Heart right ventricle (tissue), 16 donors: Measurements from ENCODE around the gene ERGIC1. TPM values are rescaled to one million over a fixed set of nuclear protein-coding genes. Genes with fewer than 3 reads are reported as not detected.
A peak's percentile ranks its signal among the peaks of the same experiment; 100 is the strongest.

ENCODE experiments used
- ATAC-seq, 8 donors: fragments of 200-7000 bp; cut with Tn5 transposase; one replicate each; pipeline ENCODE4 v1.9.1; 2020; ENCODE audit warnings: mild to moderate bottlenecking in 8 of 8, moderate library complexity in 8 of 8, moderate number of reproducible peaks in 1 of 8
- DNase-seq, 2 donors: peaks; one replicate each; pipeline ENCODE4 v3.0.0-alpha.2; 2020
- H3K27ac ChIP-seq, 10 donors: fragments of 200-600 bp; sonication (generic) in 2 of 10; one replicate each; pipeline versions ENCODE4 v1.5.0 to v1.8.0; 2020 to 2022; ENCODE audit warnings: mild to moderate bottlenecking in 3 of 10
- H3K27me3 ChIP-seq, 7 donors: fragments of 200-600 bp; one replicate each; pipeline ENCODE4 v1.8.0; 2021 to 2022; ENCODE audit warnings: mild to moderate bottlenecking in 2 of 7
- H3K36me3 ChIP-seq, 9 donors: fragments of 200-600 bp; sonication (generic) in 1 of 9; one replicate each; pipeline versions ENCODE4 v1.5.0 to v1.8.0; 2020 to 2022; ENCODE audit warnings: mild to moderate bottlenecking in 2 of 9
- H3K4me1 ChIP-seq, 9 donors: fragments of 200-600 bp; sonication (generic) in 1 of 9; one replicate each; pipeline versions ENCODE4 v1.5.0 to v1.8.0; 2020 to 2022; ENCODE audit warnings: mild to moderate bottlenecking in 4 of 9
- H3K4me3 ChIP-seq, 10 donors: fragments of 200-600 bp; sonication (generic) in 2 of 10; one replicate each; pipeline versions ENCODE4 v1.5.0 to v1.8.0; 2020 to 2022; ENCODE audit warnings: mild to moderate bottlenecking in 7 of 10, moderate library complexity in 2 of 10
- H3K9me3 ChIP-seq, 11 donors: fragments of 200-600 bp in 10 of 11; sonication (generic) in 2 of 11; one replicate each; pipeline versions ENCODE4 v1.5.0 to v1.8.0; 2013 to 2022; ENCODE audit warnings: mild to moderate bottlenecking in 2 of 11, control low read depth in 1 of 11, moderate library complexity in 1 of 11
- CTCF ChIP-seq, 9 donors: fragments of 200-600 bp; sonication (generic) in 2 of 9; IDR thresholded peaks; one replicate each; pipeline versions ENCODE4 v1.5.0 to v1.8.0; 2021 to 2022; ENCODE audit warnings: antibody characterized with exemption in 9 of 9, mild to moderate bottlenecking in 5 of 9, moderate library complexity in 1 of 9
- WGBS, 2 donors: extraction: QIAGEN DNeasy Blood & Tissue Kit; methylation state at CpG; one replicate each; pipeline ENCODE4 v1.1.7; 2013; ENCODE audit warnings: inconsistent platforms in 1 of 2; 5-methylcytosine and 5-hydroxymethylcytosine counted together
- intact Hi-C, 10 donors: fragments of 100-400 bp; cut with DNase I; formaldehyde crosslinking; loops; one replicate each; pipeline versions ENCODE4 v1.11.1 to v1.14.2; 2022
- polyA plus RNA-seq, 2 donors: library from polyadenylated mRNA; stranded (reverse); fragments of 200-250 nt; gene quantifications; one replicate each; pipeline ENCODE4 v1.2.3, GENCODE V29; 2013
- total RNA-seq, 10 donors: library from RNA; stranded (reverse); fragmentation: NEBNext Ultra II Directional in 3 of 10; extraction: Animal tissue kit (Norgen Biotek cat#: 25700) in 3 of 10; gene quantifications; one replicate each; pipeline versions ENCODE4 v1.2.1 to v1.2.4, GENCODE V29; 2021 to 2023
- donor health status: Arrhythmogenic right ventricular cardiomyopathy.
- donor health status: ischemic (EF 13 %, LVEDD 7.1; RV severe dilation, severe dysfunction).
- donor health status: healthy with polysubstance abuse.
- donor health status: DM: no; HTN: yes; CAD: no.
- donor health status: DM: no; HTN: no; CAD: no.
- donor health status: ischemic (EF 25% LVEDD 6.9; RV normal size, moderate dysfunction).
- donor health status: ischemic (EF 25% LVEDD 5.7; RV mildly dilated, moderate dysfunction).
- donor health status: healthy.
- donor health status: DM: yes; HTN: yes; CAD: no.
- donor health status: Ischemic cardiomyopathy.
- donor health status: ischemic (EF 35%, LVEDD 5.7; RV mildly dilated, moderate dysfunction).
- donor health status: nonischemic (EF 11% LVEDD 7.7; RV severe dilation, severe dysfunction).
- donor health status: DM: yes; HTN: yes; CAD: no.
- donor health status: PGD.
- donor health status: ischemic (EF 29% LVEDD 5.4; RV normal size, mild dysfunction).
- donor health status: nonischemic (EF 23%, LVEDD 6.1; RV moderate dilation, normal function).

ERGIC1 gene
- total and polyA plus RNA-seq, 12 donors: 48.0 to 91.9 (median 72.5) TPM

- no peaks in the 10 kb centered on the region for H3K9me3 ChIP-seq
- intact Hi-C loops: loop anchor here in 2 of 10 donors (5.0 to 10.0 kb wide), 2 partner anchors 312 to 315 kb away; no protein-coding TSS in a partner anchor
- DNase-seq: no peak
Measured at GRCh38 chr5:172969921-172970320, 135.9 kb downstream of the ERGIC1 start.

GRCh38 chr5:172971482-172971881 lies 137.4 kb downstream of the ERGIC1 start:
- H3K4me3 ChIP-seq: no peak overlapping the region
- H3K36me3 ChIP-seq: peaks cover 0 to 34% (median 8%) of the 10 kb centered on the region in 9 donors
- H3K9me3 ChIP-seq: no peaks in the 10 kb centered on the region
- ATAC-seq (no peak), DNase-seq (no peak)
- 47 to 59% methylated on average over 3 of the region's 3 CpGs for WGBS, 2 donors
- no peaks in the 10 kb centered on the region for H3K27me3 ChIP-seq
- no peak for TF ChIP-seq CTCF (IDR thresholded peaks at IDR 0.05)
- no peak overlapping the region for H3K27ac ChIP-seq
- intact Hi-C loops: loop anchor here in 2 of 10 donors (5.0 to 10.0 kb wide), 2 partner anchors 311 to 313 kb away; no protein-coding TSS in a partner anchor
- peaks cover 0 to 27% (median 4%) of the 10 kb centered on the region in 9 donors for H3K4me1 ChIP-seq

More at GRCh38 chr5:172969921-172970320, 135.9 kb downstream of the ERGIC1 start:
- WGBS, 2 donors: 71 to 78% methylated on average over 2 of the region's 2 CpGs
- TF ChIP-seq CTCF (IDR thresholded peaks at IDR 0.05): no peak
- Histone ChIP-seq H3K27ac (no peak overlapping the region), H3K36me3 (peaks cover 0 to 50% (median 9%) of the 10 kb centered on the region in 9 donors), H3K27me3 (no peaks in the 10 kb centered on the region), H3K4me3 (no peak overlapping the region), H3K4me1 (peaks cover 0 to 27% (median 4%) of the 10 kb centered on the region in 9 donors)
- no peak for ATAC-seq

GRCh38 chr5:172972552-172972951 lies 138.5 kb downstream of the ERGIC1 start:
- H3K36me3 ChIP-seq: peaks cover 0 to 26% (median 8%) of the 10 kb centered on the region in 9 donors
- no peak overlapping the region for H3K4me3 ChIP-seq
- no peak overlapping the region for H3K27ac ChIP-seq
- 92 to 94% methylated on average over 5 of the region's 5 CpGs for whole genome bisulfite sequencing, 2 donors
- ATAC-seq (no peak), DNase-seq (no peak)
- H3K27me3 ChIP-seq: peaks cover 0 to 2% (median 0%) of the 10 kb centered on the region in 7 donors
- no peak for TF ChIP-seq CTCF (IDR thresholded peaks at IDR 0.05)
- H3K9me3 ChIP-seq: no peaks in the 10 kb centered on the region
- peaks cover 0 to 27% (median 4%) of the 10 kb centered on the region in 9 donors for H3K4me1 ChIP-seq
- intact Hi-C loops: loop anchor here in 2 of 10 donors (5.0 to 10.0 kb wide), 2 partner anchors 310 to 312 kb away; no protein-coding TSS in a partner anchor

- Histone ChIP-seq H3K4me1 (peaks cover 0 to 27% (median 4%) of the 10 kb centered on the region in 9 donors), H3K36me3 (peaks cover 0 to 22% (median 8%) of the 10 kb centered on the region in 9 donors), H3K9me3 (no peaks in the 10 kb centered on the region), H3K27me3 (peaks cover 0 to 2% (median 0%) of the 10 kb centered on the region in 7 donors), H3K27ac (peak overlapping the region in 1 of 10 donors; percentile 31), H3K4me3 (no peak overlapping the region)
- ATAC-seq (peak in 5 of 8 donors; percentile 26 to 77 (median 44)), DNase-seq (no peak)
- WGBS, 2 donors: 19 to 31% methylated on average over 3 of the region's 3 CpGs
- intact Hi-C loops: loop anchor here in 2 of 10 donors (5.0 to 10.0 kb wide), 2 partner anchors 309 to 311 kb away; no protein-coding TSS in a partner anchor
- no peak for TF ChIP-seq CTCF (IDR thresholded peaks at IDR 0.05)
Measured at GRCh38 chr5:172973127-172973916, 139.3 kb downstream of the ERGIC1 start.
